Uterus (tissue), 2 donors: Measurements from ENCODE around the gene POLQ.

Experiments used
- CTCF ChIP-seq, 4 experiments: fragments of 200-600 bp in 2 of 4; fragments of 450-650 bp in 2 of 4; sonication (generic) in 2 of 4; IDR thresholded peaks; one replicate each; pipeline ENCODE4 v1.5.1; 2016 to 2019; ENCODE audit warnings: antibody characterized with exemption in 4 of 4, mild to moderate bottlenecking in 2 of 4, moderate library complexity in 1 of 4
- POLR2A ChIP-seq, 2 donors: fragments of 450-650 bp; IDR thresholded peaks; one replicate each; pipeline ENCODE4 v1.6.1; 2016; ENCODE audit warnings: antibody characterized with exemption in 2 of 2, mild to moderate bottlenecking in 1 of 2, moderate library complexity in 1 of 2

GRCh38 chr3:121584418-121584817, 38.6 kb upstream of the POLQ start:
- TF ChIP-seq CTCF (IDR thresholded peaks at IDR 0.05) (no peak), POLR2A (IDR thresholded peaks at IDR 0.05) (no peak)
